ENCODE results near the gene PNLIP.

Gene PNLIP

GRCh38 chr10:116587878-116588591 lies 42.3 kb downstream of the PNLIP start:
- DNase-seq: no peak

- DNase-seq: no peak
Measured at GRCh38 chr10:116588995-116589394, 43.3 kb downstream of the PNLIP start.

GRCh38 chr10:116589926-116590325 lies 44.2 kb downstream of the PNLIP start:
- no peak for DNase-seq

- no peak for DNase-seq
Measured at GRCh38 chr10:116590590-116591444, 45.1 kb downstream of the PNLIP start, which contains the start of gene PNLIPRP1. PNLIPRP1 (plus strand) TSS chr10:116590959; CDS start chr10:116591130, 171 bp downstream.

GRCh38 chr10:116593139-116593740 lies 47.5 kb downstream of the PNLIP start:
- no peak for DNase-seq

- DNase-seq: no peak
Measured at GRCh38 chr10:116594525-116595035, 48.8 kb downstream of the PNLIP start.

- no peak for DNase-seq
Measured at GRCh38 chr10:116596062-116596461, 50.3 kb downstream of the PNLIP start.

- no peak for DNase-seq
Measured at GRCh38 chr10:116597543-116597942, 51.8 kb downstream of the PNLIP start.

GRCh38 chr10:116598329-116598728 lies 52.6 kb downstream of the PNLIP start:
- no peak for DNase-seq

GRCh38 chr10:116599991-116600390 lies 54.3 kb downstream of the PNLIP start:
- no peak for DNase-seq

GRCh38 chr10:116602648-116603400 lies 57.1 kb downstream of the PNLIP start:
- DNase-seq: no peak

- DNase-seq: no peak
Measured at GRCh38 chr10:116606061-116606483, 60.3 kb downstream of the PNLIP start.

GRCh38 chr10:116607336-116607735 lies 61.6 kb downstream of the PNLIP start:
- DNase-seq: no peak

- DNase-seq: peak; percentile 63
Measured at GRCh38 chr10:116608686-116609594, 63.2 kb downstream of the PNLIP start.

GRCh38 chr10:116610443-116611152 lies 64.9 kb downstream of the PNLIP start:
- no peak for DNase-seq

GRCh38 chr10:116611153-116611545 lies 65.4 kb downstream of the PNLIP start:
- no peak for DNase-seq

- no peak for DNase-seq
Measured at GRCh38 chr10:116612107-116612769, 66.5 kb downstream of the PNLIP start.

GRCh38 chr10:116613471-116613870 lies 67.7 kb downstream of the PNLIP start:
- no peak for DNase-seq

GRCh38 chr10:116614796-116615195 lies 69.1 kb downstream of the PNLIP start:
- DNase-seq: peak; percentile 12

GRCh38 chr10:116615199-116615776 lies 69.6 kb downstream of the PNLIP start:
- DNase-seq: no peak
